ENCODE results near the gene C2CD4C. TPM values are rescaled to one million over a fixed set of nuclear protein-coding genes. Genes with fewer than 3 reads are reported as not detected.
"Not testable (repeated sequence)": the region's sequence is repeated elsewhere in the genome, so short reads cannot be mapped to it uniquely, and the experiment has no call there.

Gene C2CD4C
- polyA plus RNA-seq, 3 donors = not detected

GRCh38 chr19:381901-382300 is 27.0 kb downstream of the C2CD4C start:
- H3K27ac Mint-ChIP-seq; H3K4me3 Mint-ChIP-seq; H3K4me1 Mint-ChIP-seq; H3K4me3 ChIP-seq (replicated peaks in 1 of 3; ENCODE audit: low read depth in 2 of 3, low read length in 3 of 3); H3K4me2 ChIP-seq (replicated peaks; ENCODE audit: extremely low read depth, low read length, poor library complexity, severe bottlenecking); H3K36me3 ChIP-seq (replicated peaks in 1 of 2; ENCODE audit: control insufficient read depth in 1 of 2, insufficient read depth in 2 of 2, low read length in 2 of 2); H3K9me3 ChIP-seq (replicated peaks in 1 of 2; ENCODE audit: control insufficient read depth in 1 of 2, insufficient read depth in 1 of 2, low read length in 2 of 2); H3K27ac ChIP-seq (ENCODE audit: low read depth in 1 of 2, low read length in 2 of 2); H3K79me2 ChIP-seq (ENCODE audit: insufficient read depth, low read length); H3K36me3 Mint-ChIP-seq; H4K20me1 ChIP-seq (ENCODE audit: insufficient read depth, low read length); H2AFZ ChIP-seq (ENCODE audit: insufficient read depth, low read depth, low read length, poor library complexity, severe bottlenecking); intact Hi-C loops (cut with micrococcal nuclease); DNase-seq; H3K4me1 ChIP-seq (ENCODE audit: control insufficient read depth in 1 of 2, insufficient read depth in 2 of 2, low read length in 2 of 2); H3K9ac ChIP-seq (ENCODE audit: insufficient read depth, low read length, poor library complexity, severe bottlenecking): not testable (repeated sequence)
- H3K9me3 Mint-ChIP-seq = peaks cover 0 to 16% (median 2%) of the 10 kb centered on the region in 7 donors
- H3K27me3 ChIP-seq (ENCODE audit: control insufficient read depth in 2 of 2, insufficient read depth in 2 of 2, low read length in 2 of 2) = peaks cover 0 to 26% of the 10 kb centered on the region in 2 donors
- H3K27me3 Mint-ChIP-seq (ENCODE audit: low read depth in 3 of 3) = peaks cover 30 to 45% (median 40%) of the 10 kb centered on the region in 3 donors
- WGBS (ENCODE audit: insufficient coverage) = 84% methylated on average over 5 of the region's 11 CpGs

DNA sequence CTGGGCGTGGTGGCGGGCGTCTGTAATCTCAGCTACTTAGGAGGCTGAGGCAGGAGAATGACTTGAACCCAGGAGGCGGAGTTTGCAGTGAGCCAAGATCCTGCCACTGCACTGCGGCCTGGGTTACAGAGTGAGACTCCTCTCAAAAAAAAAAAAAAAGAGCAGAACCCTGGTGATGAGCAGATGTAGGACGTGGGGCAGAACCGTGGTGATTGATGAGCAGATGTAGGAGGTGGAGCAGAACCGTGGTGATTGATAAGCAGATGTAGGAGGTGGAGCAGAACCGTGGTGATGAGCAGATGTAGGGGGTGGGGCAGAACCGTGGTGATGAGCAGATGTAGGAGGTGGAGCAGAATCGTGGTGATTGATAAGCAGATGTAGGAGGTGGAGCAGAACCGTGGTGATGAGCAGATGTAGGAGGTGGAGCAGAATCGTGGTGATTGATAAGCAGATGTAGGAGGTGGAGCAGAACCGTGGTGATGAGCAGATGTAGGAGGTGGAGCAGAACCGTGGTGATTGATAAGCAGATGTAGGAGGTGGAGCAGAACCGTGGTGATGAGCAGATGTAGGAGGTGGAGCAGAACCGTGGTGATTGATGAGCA is 28.2 kb downstream of the C2CD4C start:
- 100% methylated on average over 3 of the region's 17 CpGs for WGBS (ENCODE audit: insufficient coverage)
- H2AFZ ChIP-seq (ENCODE audit: insufficient read depth, low read depth, low read length, poor library complexity, severe bottlenecking); H3K4me3 Mint-ChIP-seq; DNase-seq; H3K4me1 ChIP-seq (ENCODE audit: control insufficient read depth in 1 of 2, insufficient read depth in 2 of 2, low read length in 2 of 2); H3K36me3 ChIP-seq (replicated peaks in 1 of 2; ENCODE audit: control insufficient read depth in 1 of 2, insufficient read depth in 2 of 2, low read length in 2 of 2); H3K9me3 ChIP-seq (replicated peaks in 1 of 2; ENCODE audit: control insufficient read depth in 1 of 2, insufficient read depth in 1 of 2, low read length in 2 of 2); H3K27ac ChIP-seq (ENCODE audit: low read depth in 1 of 2, low read length in 2 of 2); H3K4me2 ChIP-seq (replicated peaks; ENCODE audit: extremely low read depth, low read length, poor library complexity, severe bottlenecking); H3K4me3 ChIP-seq (replicated peaks in 1 of 3; ENCODE audit: low read depth in 2 of 3, low read length in 3 of 3); H3K9ac ChIP-seq (ENCODE audit: insufficient read depth, low read length, poor library complexity, severe bottlenecking); H3K36me3 Mint-ChIP-seq; H4K20me1 ChIP-seq (ENCODE audit: insufficient read depth, low read length); intact Hi-C loops (cut with micrococcal nuclease); H3K4me1 Mint-ChIP-seq; H3K27ac Mint-ChIP-seq; H3K79me2 ChIP-seq (ENCODE audit: insufficient read depth, low read length): not testable (repeated sequence)
- Mint-ChIP-seq H3K27me3 (ENCODE audit: low read depth in 3 of 3) (peaks cover 25 to 37% (median 33%) of the 10 kb centered on the region in 3 donors), H3K9me3 (peaks cover 0 to 12% (median 2%) of the 10 kb centered on the region in 7 donors)
- H3K27me3 ChIP-seq (ENCODE audit: control insufficient read depth in 2 of 2, insufficient read depth in 2 of 2, low read length in 2 of 2) = peaks cover 0 to 24% of the 10 kb centered on the region in 2 donors

GRCh38 chr19:379796-380195 is 29.2 kb downstream of the C2CD4C start:
- Mint-ChIP-seq H3K36me3 (peaks cover 0 to 4% of the 10 kb centered on the region in 2 donors), H3K4me1 (peaks cover 6% of the 10 kb centered on the region), H3K27ac (no peak overlapping the region), H3K4me3 (no peak overlapping the region), H3K9me3 (peaks cover 0 to 11% (median 2%) of the 10 kb centered on the region in 7 donors), H3K27me3 (ENCODE audit: low read depth in 3 of 3) (peaks cover 25 to 36% (median 28%) of the 10 kb centered on the region in 3 donors)
- peaks cover 0 to 22% of the 10 kb centered on the region in 2 donors for H3K27me3 ChIP-seq (ENCODE audit: control insufficient read depth in 2 of 2, insufficient read depth in 2 of 2, low read length in 2 of 2)
- no peak overlapping the region for H3K4me3 ChIP-seq (replicated peaks in 1 of 3; ENCODE audit: low read depth in 2 of 3, low read length in 3 of 3)
- no peaks in the 10 kb centered on the region for H3K4me1 ChIP-seq (ENCODE audit: control insufficient read depth in 1 of 2, insufficient read depth in 2 of 2, low read length in 2 of 2)
- H3K9ac ChIP-seq (ENCODE audit: insufficient read depth, low read length, poor library complexity, severe bottlenecking) = no peak overlapping the region
- no peak overlapping the region for H3K27ac ChIP-seq (ENCODE audit: low read depth in 1 of 2, low read length in 2 of 2)
- peaks cover 0 to 7% of the 10 kb centered on the region in 2 donors for H3K9me3 ChIP-seq (replicated peaks in 1 of 2; ENCODE audit: control insufficient read depth in 1 of 2, insufficient read depth in 1 of 2, low read length in 2 of 2)
- intact Hi-C loops (cut with micrococcal nuclease) = no loop called here
- H3K4me2 ChIP-seq (replicated peaks; ENCODE audit: extremely low read depth, low read length, poor library complexity, severe bottlenecking) = no peak overlapping the region
- TF ChIP-seq CTCF (IDR thresholded peaks at IDR 0.05) = no peak
- no peaks in the 10 kb centered on the region for H3K36me3 ChIP-seq (replicated peaks in 1 of 2; ENCODE audit: control insufficient read depth in 1 of 2, insufficient read depth in 2 of 2, low read length in 2 of 2)
- H2AFZ ChIP-seq (ENCODE audit: insufficient read depth, low read depth, low read length, poor library complexity, severe bottlenecking) = no peak overlapping the region
- WGBS (ENCODE audit: insufficient coverage) = 90% methylated on average over 12 of the region's 16 CpGs
- H3K79me2 ChIP-seq (ENCODE audit: insufficient read depth, low read length) = no peaks in the 10 kb centered on the region
- no peaks in the 10 kb centered on the region for H4K20me1 ChIP-seq (ENCODE audit: insufficient read depth, low read length)
- DNase-seq = no peak

Data from CD14-positive monocyte (primary cell).